Activated CD8-positive, alpha-beta T cell treated with anti-CD3 and anti-CD28 coated beads for 36 hours (primary cell): ENCODE measurements around the gene CENPX. TPM values are rescaled to one million over a fixed set of nuclear protein-coding genes. Genes with fewer than 3 reads are reported as not detected.

Experiments
- ATAC-seq: fragments of 200-7000 bp; cut with Tn5 transposase; one replicate; pipeline ENCODE4 v1.10.0; 2021; ENCODE audit warnings: mild to moderate bottlenecking, moderate library complexity
- CTCF ChIA-PET: fragments of 350-600 bp; sonication (Branson Sonifier 250); formaldehyde crosslinking; loops from one replicate; lab custom pipeline; 2021; ENCODE audit warnings: antibody characterized with exemption; lab: Charles Lee
- POLR2A ChIA-PET: fragments of 350-600 bp; sonication (Branson Sonifier 250); formaldehyde crosslinking; loops from one replicate; lab custom pipeline; 2021; ENCODE audit warnings: antibody characterized with exemption; lab: Charles Lee
- DNase-seq: peaks from one replicate; pipeline ENCODE4 v3.0.0-alpha.2; 2020
- H3K27ac Mint-ChIP-seq: one replicate; pipeline ENCODE4 v1.8.0; 2021; ENCODE audit warnings: mild to moderate bottlenecking, mixed read lengths
- H3K27me3 Mint-ChIP-seq: one replicate; pipeline ENCODE4 v1.8.0; 2021; ENCODE audit warnings: mixed read lengths
- H3K36me3 Mint-ChIP-seq: one replicate; pipeline ENCODE4 v1.8.0; 2021; ENCODE audit warnings: low read depth, mixed read lengths
- H3K4me1 Mint-ChIP-seq: one replicate; pipeline ENCODE4 v1.8.0; 2021; ENCODE audit warnings: low read depth, mixed read lengths
- H3K4me3 Mint-ChIP-seq: one replicate; pipeline ENCODE4 v1.8.0; 2021; ENCODE audit warnings: mild to moderate bottlenecking, moderate library complexity, mixed read lengths
- H3K9me3 Mint-ChIP-seq: one replicate; pipeline ENCODE4 v1.8.0; 2021; ENCODE audit warnings: mixed read lengths
- intact Hi-C: fragments of 100-400 bp; cut with micrococcal nuclease; formaldehyde crosslinking; loops from one replicate; pipeline ENCODE4 v1.10.0; 2022
- total RNA-seq, 2 experiments: library from RNA; stranded (reverse); gene quantifications; one replicate each; pipeline ENCODE4 v1.2.3, GENCODE V29; 2021
- TF ChIP-seq, protein P1 (sequence below): fragments of 200-600 bp; IDR thresholded peaks from one replicate; pipeline ENCODE4 v1.8.0; 2022; ENCODE audit warnings: antibody characterized with exemption, mild to moderate bottlenecking

The CENPX gene
- total RNA-seq, 2 experiments from 2014 or later = 88.7 to 98.1 TPM

- intact Hi-C loops = no loop called here
- TF ChIP-seq, protein P1, sequence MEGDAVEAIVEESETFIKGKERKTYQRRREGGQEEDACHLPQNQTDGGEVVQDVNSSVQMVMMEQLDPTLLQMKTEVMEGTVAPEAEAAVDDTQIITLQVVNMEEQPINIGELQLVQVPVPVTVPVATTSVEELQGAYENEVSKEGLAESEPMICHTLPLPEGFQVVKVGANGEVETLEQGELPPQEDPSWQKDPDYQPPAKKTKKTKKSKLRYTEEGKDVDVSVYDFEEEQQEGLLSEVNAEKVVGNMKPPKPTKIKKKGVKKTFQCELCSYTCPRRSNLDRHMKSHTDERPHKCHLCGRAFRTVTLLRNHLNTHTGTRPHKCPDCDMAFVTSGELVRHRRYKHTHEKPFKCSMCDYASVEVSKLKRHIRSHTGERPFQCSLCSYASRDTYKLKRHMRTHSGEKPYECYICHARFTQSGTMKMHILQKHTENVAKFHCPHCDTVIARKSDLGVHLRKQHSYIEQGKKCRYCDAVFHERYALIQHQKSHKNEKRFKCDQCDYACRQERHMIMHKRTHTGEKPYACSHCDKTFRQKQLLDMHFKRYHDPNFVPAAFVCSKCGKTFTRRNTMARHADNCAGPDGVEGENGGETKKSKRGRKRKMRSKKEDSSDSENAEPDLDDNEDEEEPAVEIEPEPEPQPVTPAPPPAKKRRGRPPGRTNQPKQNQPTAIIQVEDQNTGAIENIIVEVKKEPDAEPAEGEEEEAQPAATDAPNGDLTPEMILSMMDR = no peak
- ATAC-seq (no peak), DNase-seq (no peak)
- Mint-ChIP-seq H3K4me1 (peaks cover 14% of the 10 kb centered on the region), H3K36me3 (peaks cover 1% of the 10 kb centered on the region), H3K4me3 (peak overlapping the region; percentile 75), H3K27me3 (no peaks in the 10 kb centered on the region), H3K9me3 (no peaks in the 10 kb centered on the region), H3K27ac (peak overlapping the region; percentile 61)
- CTCF ChIA-PET = interaction anchor here (1.2 to 2.9 kb wide), 2 partner anchors 30 to 34 kb away, joined by 3 to 16 read pairs; no protein-coding TSS in a partner anchor
- POLR2A ChIA-PET = interaction anchor here (0.8 to 7.4 kb wide), 17 partner anchors 9 to 194 kb away, joined by 3 to 98 read pairs (median 4); partner anchors contain the start of genes ARHGDIA, DCXR, FASN and GPS1
These were observed 41.9 kb upstream of the CENPX start for GRCh38 chr17:82064433-82065192.

GRCh38 chr17:82063424-82064415, 41.0 kb upstream of the CENPX start:
- Mint-ChIP-seq H3K4me3 (peak overlapping the region; percentile 75), H3K27me3 (no peaks in the 10 kb centered on the region), H3K36me3 (peaks cover 1% of the 10 kb centered on the region), H3K4me1 (peaks cover 14% of the 10 kb centered on the region), H3K9me3 (no peaks in the 10 kb centered on the region), H3K27ac (peak overlapping the region; percentile 55)
- ATAC-seq (no peak), DNase-seq (no peak)
- ChIA-PET CTCF (no interaction called here), POLR2A (interaction anchor here (0.6 to 7.4 kb wide), 4 partner anchors 10 to 59 kb away, joined by 3 to 98 read pairs (median 4); partner anchors contain the start of genes GPS1 and RFNG)
- TF ChIP-seq, protein P1 = no peak
- intact Hi-C loops = no loop called here

GRCh38 chr17:82062984-82063368, 40.3 kb upstream of the CENPX start:
- no peak overlapping the region for H3K27ac Mint-ChIP-seq
- CTCF ChIA-PET = no interaction called here
- H3K4me1 Mint-ChIP-seq = peaks cover 14% of the 10 kb centered on the region
- H3K9me3 Mint-ChIP-seq = no peaks in the 10 kb centered on the region
- no peak overlapping the region for H3K4me3 Mint-ChIP-seq
- POLR2A ChIA-PET = interaction anchor here (0.6 to 7.4 kb wide), 2 partner anchors 10 to 60 kb away, joined by 3 to 98 read pairs; partner anchors contain the start of genes GPS1 and RFNG
- no peak for DNase-seq
- H3K36me3 Mint-ChIP-seq = peaks cover 1% of the 10 kb centered on the region
- no peaks in the 10 kb centered on the region for H3K27me3 Mint-ChIP-seq
- ATAC-seq = no peak
- TF ChIP-seq, protein P1 = no peak
- intact Hi-C loops = no loop called here

DNA sequence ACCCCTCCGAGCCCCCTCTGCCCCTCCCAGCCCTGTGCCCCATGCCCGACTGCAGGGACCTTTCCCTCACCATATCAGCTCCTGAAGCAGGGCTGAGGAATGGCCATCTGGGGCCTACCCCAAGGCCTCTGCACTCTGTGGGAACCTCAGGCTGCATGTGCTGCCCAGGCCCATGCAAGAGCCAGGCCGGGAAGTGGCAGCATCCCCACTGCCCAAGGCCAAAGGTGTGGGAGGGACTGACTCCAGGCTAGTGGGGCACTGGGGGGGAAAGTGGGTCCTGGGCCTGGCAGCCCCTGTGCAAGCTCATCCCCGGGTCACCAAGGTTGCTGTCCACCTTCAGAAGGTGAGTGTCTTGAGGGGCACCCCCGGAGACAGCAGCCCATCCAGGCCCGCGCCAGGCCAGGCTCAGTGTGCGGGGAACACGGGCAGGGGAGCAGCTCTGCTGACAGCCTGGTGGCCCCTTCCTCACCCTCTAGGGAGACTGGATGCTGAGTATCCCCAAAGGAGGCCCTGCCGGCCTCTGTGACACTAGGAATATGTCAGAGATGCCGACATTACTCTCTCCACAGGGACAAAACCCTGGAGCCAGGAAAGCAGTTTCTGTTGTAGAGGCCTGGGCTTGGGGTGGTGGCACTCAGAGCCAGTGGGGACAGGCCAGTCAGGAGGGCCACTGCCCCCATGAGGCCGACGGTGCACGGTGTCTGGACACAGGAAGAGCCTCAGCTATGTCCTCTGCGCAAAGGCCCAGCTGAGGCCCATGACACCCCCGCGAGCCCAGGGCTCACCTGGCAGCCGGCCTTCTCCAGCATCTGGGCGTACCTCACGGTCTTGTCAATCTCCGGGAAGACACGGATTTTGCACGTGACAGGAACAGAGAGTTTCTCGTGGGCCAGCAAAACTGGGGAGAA, 39.7 kb upstream of the CENPX start:
- CTCF ChIA-PET = no interaction called here
- intact Hi-C loops = no loop called here
- Mint-ChIP-seq H3K27me3 (no peaks in the 10 kb centered on the region), H3K9me3 (no peaks in the 10 kb centered on the region), H3K4me3 (no peak overlapping the region), H3K4me1 (peaks cover 14% of the 10 kb centered on the region), H3K36me3 (peaks cover 1% of the 10 kb centered on the region), H3K27ac (no peak overlapping the region)
- TF ChIP-seq, protein P1 = no peak
- POLR2A ChIA-PET = interaction anchor here (0.9 to 7.4 kb wide), 2 partner anchors 10 to 14 kb away, joined by 6 to 98 read pairs; partner anchors contain the start of genes GPS1 and RFNG
- DNase-seq (no peak), ATAC-seq (no peak)
